Ramos (cell line): ENCODE results near the gene SOX12.
"Not testable (repeated sequence)": the region's sequence is repeated elsewhere in the genome, so short reads cannot be mapped to it uniquely, and the experiment has no call there.

Experiments
- in situ Hi-C: fragments of 300-500 bp; cut with MboI; formaldehyde crosslinking; loops from one replicate; pipeline ENCODE4 v1.14.3; 2022; ENCODE audit warnings: low sequenced_read_pairs; ENCODE audit not compliant: unreplicated experiment

The SOX12 gene

DNA sequence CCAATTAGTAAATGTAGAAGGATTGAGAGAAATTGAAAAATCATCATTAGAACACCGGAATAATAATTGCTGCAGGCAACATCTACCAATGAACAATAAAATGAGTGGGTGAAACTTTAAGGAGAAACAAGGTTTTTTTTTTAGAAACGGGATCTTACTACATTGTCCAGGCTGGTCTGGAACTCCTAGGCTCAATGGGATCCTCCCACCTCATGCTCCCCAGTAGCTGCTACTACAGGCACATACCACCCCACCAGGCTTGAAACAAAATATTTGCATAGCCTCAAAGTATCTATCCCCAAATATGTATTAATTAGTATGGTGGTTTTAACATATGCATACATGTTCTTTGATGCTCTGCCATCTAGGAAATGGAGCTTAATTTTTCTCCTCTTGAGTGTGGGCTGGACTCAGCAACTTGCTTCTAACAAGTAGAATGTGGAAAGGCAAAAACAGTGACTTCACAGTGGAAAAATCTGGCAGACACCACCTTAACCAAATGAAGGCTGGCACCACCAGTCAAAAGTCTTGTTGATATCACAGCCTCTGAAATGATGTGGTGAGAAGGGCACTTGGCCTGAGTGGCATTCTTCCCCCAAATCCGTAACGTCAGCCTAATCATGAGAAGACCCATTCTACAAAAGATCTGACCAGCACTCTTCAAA lies 33.7 kb downstream of the SOX12 start:
- in situ Hi-C loops: loop anchor here (5.0 kb wide), 1 partner anchor 288 kb away; no protein-coding TSS in a partner anchor

GRCh38 chr20:361561-361960 lies 36.2 kb downstream of the SOX12 start:
- in situ Hi-C loops: no loop called here

GRCh38 chr20:362271-363254 lies 37.2 kb downstream of the SOX12 start:
- in situ Hi-C loops: no loop called here

DNA sequence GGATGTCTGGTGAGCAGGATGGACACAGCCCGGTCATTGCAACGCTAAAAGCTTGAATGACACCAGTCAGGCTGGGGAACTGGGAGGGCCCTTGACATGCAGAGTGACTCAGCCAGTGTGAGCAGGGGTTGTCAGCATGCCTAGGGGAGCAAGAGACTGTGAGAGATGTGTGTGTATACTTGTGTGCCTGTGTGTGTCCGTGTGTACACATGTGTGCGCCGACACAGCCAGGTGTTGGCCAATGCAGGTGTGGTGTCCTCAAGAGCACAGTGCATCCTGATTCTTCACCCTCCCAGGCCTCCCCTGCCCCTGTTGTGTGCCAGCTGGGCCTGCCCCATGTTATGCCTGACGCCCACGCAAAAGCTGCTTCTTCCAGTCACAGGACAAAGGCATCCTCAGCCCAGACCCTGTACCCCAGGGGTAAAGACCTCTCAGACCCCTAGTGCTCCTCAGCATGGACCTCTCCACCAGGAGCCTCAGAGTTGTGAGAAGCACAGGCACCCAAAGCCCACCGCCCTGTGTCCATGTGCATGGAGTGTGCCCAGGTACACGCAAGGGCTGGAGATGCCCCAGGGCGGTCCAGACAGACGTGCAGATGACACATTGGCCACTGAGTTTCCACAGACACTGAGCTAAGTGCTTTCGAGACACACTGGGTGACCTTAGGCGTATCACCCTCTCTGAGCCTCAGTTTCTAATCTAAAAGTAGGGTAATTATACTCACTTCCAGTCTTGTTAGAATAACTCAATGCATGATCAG lies 38.1 kb downstream of the SOX12 start:
- in situ Hi-C loops: no loop called here

DNA sequence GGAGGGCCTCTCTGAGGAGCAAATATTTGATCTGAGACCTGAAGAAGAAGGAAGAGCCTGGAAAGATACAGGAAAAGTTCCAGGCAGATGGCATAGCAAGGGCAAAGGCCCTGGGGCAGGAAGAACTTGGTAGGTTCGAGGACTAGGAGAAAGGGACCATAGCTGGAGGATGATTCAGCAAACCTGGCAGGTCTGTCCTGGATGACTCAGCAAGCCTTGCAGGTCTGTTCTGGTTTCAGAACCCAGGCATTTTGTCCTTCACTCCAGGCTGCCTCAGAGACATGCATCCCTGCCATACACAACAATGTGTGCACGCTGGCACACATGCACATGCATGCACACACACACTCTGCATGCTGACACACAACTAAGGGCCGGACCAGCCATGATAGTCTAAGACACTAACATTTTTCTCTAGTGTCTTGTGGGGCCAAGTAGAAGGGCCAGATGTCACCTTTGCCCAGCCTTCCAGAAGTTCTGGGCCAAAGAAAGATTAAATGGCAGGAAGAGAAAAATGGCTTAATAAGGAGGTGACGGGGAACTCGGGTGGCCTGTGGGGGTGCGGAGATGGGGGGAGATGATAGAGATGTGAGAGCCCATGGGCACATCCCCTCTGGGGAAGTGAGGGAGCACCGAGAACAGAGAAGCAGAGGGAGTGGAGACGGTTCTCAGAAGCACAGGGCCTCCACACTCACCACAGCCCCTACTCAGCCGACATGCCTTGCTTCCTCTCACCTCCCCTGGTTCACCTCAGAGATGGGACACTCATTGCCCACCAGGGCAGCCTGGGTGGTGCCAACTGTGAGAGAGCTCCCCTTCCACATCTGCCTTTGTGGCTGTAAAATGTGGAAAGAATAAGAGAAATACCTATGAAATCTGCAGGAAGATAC lies 39.8 kb downstream of the SOX12 start:
- in situ Hi-C loops: no loop called here

DNA sequence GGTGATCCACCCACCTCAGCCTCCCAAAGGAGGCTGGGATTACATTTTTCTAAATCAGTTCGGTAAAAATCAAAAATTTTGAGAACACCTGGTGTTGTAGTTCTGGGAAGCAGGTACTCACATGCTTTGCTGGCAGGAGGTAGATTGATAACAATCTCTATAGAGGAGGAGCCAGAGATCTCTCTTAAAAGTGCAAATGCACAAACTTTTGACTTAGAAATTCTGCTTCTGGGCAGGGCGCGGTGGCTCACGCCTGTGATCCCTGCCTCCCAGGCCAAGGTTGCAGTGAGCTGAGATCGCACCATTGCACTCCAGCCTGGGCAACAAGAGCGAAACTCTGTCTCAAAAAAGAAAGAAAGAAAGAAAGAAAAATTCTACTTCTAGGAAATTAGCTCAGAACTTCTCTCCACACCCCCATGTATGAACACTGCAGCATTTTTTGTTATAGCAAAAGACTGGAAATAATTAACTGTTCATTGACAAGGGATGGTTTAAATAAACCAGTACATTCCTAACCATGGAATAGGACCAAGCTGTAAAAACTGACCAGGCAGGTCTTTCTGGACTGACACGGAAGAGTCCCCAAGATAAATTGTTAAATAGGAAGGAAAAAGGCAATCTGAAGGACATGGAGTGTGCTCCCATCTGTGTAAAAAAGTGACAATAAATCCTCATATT lies 40.8 kb downstream of the SOX12 start:
- in situ Hi-C loops: no loop called here

- in situ Hi-C loops: no loop called here
Observed at GRCh38 chr20:366719-367485, 41.5 kb downstream of the SOX12 start.

- in situ Hi-C loops: no loop called here
Observed at GRCh38 chr20:367486-367887, 42.1 kb downstream of the SOX12 start.

- in situ Hi-C loops: no loop called here
Observed at GRCh38 chr20:368915-369314, 43.6 kb downstream of the SOX12 start.

DNA sequence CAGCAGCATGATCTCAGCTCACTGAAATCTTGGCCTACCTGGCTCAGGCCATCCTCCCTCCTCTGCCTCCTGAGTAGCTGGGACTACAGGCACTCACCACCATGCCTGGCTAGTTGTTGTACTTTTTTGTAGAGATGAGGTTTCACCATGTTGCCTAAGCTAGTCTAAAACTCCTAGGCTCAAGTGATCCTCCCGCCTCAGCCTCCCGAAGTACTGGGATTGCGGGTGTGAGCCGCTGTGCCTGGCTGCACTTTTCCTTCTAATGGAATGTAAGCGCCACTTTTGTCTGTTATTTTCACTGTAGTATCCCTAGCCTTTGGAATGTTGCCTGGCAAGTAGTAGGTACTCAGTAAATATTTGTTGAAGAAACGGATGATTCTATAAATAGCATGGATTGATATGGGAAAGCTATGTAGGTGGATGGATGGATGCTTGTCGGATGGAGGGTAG lies 44.8 kb downstream of the SOX12 start:
- in situ Hi-C loops: no loop called here

- in situ Hi-C loops: no loop called here
Observed at GRCh38 chr20:370977-371754, 45.8 kb downstream of the SOX12 start.

- in situ Hi-C loops: no loop called here
Observed at GRCh38 chr20:371755-372542, 46.6 kb downstream of the SOX12 start.

- in situ Hi-C loops: not testable (repeated sequence)
Observed at GRCh38 chr20:372543-373082, 47.3 kb downstream of the SOX12 start.

GRCh38 chr20:373171-373890 lies 48.0 kb downstream of the SOX12 start:
- in situ Hi-C loops: no loop called here

DNA sequence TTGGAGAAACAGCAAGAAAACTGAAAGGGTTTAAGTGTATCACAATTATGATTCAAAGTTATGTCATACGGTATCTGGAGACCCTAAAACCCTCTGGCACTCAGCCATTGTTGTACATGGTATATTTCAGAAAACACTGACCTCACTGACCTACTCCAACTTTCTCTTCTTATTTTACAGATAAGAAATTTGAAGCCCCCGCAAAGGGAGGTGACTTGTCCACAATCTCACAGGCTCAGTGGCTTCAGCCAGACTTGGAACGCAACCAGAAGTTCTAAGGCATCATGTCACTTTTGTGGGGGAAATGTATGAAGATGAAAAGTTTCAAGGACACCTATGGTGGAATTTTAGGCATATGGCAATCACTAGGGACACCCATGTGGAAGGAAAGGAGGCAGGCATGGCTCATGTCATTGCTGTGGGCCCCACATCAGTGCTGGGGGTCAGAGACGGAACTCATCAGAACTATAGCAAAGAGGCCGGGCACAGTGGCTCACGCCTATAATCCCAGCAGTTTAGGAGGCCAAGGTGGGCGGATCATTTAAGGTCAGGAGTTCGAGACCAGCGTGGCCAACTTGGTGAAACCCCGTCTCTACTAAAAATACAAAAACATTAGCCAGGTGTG lies 50.0 kb downstream of the SOX12 start:
- in situ Hi-C loops: no loop called here

- in situ Hi-C loops: no loop called here
Observed at GRCh38 chr20:376089-376488, 50.7 kb downstream of the SOX12 start.
